HG03039 (cell line): ENCODE data around the gene UCP2.
"Not testable (repeated sequence)": the region's sequence is repeated elsewhere in the genome, so short reads cannot be mapped to it uniquely, and the experiment has no call there.

Source experiments
- ATAC-seq: cut with Tn5 transposase; IDR thresholded peaks from one replicate; pipeline ENCODE4 v1.9.1; 2021; ENCODE audit warnings: mild to moderate bottlenecking, moderate library complexity; ENCODE audit not compliant: unreplicated experiment

UCP2 gene

DNA sequence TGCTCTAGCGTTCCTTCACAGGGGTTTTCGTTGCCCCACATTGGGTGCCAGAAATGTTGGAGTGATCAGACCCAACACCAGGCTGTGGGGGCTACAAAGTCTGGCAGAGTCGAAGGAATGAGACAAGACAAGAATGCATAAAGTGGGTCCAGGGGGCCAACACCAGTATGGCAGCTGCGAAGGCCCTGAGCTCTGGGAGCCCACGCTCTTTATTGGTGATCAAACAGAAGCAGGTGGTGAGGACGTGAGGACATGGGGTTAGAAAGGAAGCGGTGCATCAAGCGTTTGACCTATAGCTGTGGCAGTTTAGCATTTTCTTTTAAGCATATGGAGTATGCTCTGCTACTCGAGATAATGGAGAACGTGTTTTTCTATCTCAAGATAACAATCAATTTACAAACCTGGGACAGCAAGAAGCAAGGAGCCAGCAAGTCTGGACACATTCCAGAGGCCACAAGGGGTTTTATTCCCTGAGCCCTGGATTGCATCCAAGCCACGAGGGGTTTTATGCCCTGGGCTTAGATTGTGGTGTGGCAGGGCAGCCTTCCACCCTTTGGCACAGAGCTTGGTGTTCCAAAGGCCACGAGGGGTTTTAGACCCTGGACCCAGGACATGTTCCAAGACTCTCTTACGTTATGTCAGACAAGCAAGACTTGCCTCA lies 35.7 kb downstream of the UCP2 start:
- ATAC-seq = no peak

DNA sequence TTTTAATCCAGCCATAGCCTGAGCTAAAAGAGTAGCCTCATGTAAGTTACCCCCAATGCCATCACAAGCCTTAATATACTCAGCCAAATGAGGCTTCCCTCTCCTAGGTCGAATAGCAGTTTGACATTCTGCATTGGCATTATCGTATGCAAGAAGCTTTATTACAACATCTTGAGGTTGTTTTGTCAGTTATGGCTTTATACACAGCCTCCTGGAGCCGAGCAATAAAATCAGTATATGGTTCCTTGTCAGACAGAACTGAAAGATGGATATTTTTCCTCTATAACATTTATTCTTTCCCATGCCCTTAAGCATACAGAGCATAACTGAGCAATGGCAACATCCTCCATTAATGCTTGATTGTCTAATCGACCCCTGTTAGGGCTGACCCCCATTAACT lies 37.2 kb downstream of the UCP2 start:
- no peak for ATAC-seq

DNA sequence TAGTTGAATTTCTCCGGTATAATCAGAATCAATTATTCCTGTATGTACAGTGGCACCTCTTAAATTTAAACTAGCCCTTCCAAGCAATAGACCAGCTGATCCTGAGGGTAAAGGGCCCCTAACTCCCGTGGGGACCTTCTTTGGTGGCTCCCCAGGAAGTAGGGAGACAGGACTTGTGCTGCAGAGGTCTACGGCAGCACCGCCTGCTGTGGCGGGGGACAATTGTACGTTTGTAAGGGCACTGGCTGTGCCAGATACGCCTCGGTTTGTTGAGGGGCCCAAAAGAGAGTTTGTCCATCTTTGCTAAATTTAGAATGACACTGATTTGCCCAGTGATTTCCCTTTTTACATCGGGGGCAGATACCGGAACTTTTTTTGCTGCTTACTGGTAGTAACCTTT lies 37.7 kb downstream of the UCP2 start:
- no peak for ATAC-seq

DNA sequence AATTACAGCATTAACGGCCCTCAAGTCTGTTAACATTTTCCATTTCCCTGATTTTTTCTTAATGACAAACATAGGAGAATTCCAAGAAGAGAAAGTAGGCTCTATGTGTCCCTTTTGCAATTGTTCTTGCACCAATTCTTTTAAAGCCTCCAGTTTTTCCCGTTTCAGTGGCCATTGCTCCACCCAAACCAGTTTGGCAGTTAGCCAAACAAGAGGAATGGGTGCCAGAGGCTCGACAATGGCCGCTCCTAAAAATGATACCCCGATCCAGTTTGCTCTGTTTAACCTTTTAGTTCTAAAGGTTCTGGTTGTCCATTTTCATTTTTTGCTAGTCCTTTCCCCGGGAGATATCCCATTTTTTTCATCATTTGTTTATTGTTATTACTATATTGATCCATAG lies 38.6 kb downstream of the UCP2 start:
- ATAC-seq = no peak

DNA sequence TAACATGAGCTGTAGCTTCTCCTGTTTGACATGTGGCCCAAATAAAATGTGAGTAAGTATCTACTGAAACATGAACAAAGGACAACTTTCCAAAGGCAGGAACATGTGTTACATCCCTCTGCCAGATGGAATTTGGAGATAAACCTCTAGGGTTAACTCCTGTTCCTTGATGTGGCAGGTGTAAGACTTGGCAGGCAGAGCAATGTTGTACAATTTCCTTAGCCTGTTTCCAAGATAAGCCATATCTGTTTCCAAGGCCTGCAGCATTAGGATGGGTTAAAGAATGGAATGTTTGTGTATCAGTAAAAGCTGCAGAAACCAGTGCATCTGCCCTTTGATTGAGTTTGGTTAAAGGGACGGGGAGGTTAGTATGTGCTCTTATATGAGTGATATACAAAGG lies 40.6 kb downstream of the UCP2 start:
- no peak for ATAC-seq

DNA sequence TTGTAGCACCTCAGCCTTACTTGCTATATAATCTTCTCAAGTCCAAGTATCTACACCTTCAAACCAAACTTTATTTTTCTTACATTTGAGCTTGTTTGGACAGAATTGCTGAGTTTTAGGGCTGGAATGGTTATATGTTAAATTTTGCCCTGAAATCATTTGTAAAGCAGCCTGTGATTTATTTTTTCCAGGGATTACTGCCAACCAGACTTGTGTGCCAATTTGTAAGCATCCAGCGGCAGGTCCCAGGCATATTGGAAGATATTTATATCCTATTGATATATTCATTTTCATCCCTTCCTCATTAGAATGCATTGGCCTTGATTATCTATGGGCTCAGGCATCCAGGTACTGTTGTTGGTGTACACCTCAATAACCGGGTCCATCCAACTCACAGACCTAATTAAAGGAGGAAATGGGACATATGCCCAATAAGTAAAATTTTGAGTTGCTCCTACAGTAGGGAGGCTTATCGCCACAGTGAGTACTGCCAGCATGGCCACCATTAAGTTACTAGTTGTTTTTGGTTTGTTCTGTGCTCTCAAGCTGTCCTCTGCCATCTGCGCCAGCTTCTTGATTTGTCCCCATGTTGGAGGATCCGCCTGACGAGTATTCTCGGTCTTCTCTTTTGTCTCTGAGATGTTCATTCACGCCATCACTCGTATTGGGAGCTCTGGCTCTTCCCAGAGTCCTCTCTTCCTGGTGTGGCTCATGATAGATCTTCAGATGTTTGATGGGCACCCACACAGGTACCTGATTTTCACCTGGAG lies 41.7 kb downstream of the UCP2 start:
- ATAC-seq = no peak

DNA sequence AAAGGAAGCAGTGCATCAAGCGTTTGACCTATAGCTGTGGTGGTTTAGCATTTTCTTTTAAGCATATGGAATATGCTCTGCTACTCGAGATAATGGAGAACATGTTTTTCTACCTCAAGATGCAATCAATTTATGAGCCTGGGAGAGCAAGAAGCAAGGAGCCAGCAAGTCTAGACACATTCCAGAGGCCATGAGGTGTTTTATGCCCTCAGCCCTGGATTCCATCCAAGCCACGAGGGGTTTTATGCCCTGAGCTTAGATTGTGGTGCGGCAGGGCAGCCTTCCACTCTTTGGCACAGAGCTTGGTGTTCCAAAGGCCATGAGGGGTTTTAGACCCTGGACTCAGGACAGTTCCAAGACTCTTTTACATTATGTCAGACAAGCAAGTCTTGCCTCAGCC lies 43.5 kb downstream of the UCP2 start:
- no peak for ATAC-seq

DNA sequence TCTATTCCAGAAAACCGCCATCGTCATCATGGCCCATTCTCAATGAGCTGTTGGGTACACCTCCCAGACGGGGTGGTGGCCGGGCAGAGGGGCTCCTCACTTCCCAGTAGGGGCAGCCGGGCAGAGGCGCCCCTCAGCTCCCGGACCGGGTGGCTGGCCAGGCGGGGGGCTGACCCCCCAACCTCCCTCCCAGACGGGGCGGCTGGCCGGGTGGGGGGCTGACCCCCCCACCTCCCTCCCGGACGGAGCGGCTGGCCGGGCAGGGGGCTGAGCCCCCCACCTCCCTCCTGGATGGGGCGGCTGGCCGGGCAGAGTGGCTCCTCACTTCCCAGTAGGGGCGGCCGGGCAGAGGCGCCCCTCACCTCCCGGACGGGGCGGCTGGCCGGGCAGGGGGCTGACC lies 46.6 kb downstream of the UCP2 start:
- ATAC-seq = not testable (repeated sequence)

DNA sequence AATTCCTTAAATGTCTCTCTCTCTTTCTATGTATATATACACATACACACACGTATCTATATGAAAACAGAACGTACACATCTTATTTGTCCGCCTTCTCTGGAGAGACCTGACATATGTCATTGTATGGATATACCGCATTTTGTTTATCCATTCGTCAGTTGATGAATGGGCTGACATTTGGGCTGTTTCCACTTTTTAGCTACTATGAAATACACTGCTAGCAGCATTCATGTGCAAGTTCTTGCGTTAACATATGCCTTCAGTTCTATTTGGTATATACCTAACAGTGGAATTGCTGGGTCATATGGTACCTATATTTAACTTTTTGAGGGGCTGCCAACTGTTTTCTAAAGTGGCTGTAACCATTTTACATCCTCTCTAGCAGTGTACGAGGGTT lies 49.9 kb downstream of the UCP2 start:
- no peak for ATAC-seq

DNA sequence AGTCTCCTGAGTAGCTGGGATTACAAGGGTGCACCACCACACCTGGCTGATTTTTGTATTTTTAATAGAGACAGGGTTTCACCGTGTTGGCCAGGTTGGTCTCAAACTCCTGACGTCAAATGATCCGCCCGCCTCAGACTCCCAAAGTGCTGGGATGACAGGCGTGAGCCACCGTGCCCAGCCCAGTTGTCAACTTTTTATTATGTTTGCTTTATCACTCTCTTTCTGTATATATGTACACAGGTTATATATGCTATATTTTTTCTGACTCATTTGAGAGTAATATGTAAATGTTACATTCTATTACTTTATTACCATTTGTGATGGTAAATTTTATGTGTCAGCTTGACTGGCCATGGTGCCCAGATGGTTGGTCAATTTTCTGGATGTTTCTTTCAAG lies 50.7 kb downstream of the UCP2 start:
- ATAC-seq = no peak

DNA sequence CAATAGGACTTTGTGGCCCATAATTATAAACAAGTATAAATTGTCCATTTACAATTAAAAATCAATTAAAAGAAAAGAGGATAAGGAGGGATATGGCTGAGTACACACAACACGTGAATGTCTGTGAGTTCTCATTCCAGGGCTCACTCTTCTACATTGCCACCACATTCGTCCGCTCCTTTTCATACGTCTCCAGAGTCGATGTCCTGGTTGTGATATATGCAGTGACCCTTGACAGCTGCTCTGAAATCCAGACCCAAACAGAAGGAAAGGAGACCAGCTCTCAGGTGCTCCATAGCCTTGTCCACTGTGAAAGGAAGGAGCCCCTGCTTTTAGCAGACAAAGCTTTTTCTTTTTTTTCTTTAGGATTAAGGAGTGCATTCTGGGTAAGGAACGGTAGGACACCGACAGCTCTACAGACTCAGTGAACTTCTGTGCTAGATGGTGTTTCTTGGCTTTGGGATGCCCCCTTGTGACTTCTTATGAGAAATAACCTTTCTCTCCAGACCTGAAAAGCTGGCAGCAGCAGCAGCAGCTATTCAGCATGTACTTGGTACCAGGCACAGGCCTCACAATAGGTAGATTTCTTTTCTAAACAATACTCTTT lies 51.5 kb downstream of the UCP2 start:
- ATAC-seq = no peak

DNA sequence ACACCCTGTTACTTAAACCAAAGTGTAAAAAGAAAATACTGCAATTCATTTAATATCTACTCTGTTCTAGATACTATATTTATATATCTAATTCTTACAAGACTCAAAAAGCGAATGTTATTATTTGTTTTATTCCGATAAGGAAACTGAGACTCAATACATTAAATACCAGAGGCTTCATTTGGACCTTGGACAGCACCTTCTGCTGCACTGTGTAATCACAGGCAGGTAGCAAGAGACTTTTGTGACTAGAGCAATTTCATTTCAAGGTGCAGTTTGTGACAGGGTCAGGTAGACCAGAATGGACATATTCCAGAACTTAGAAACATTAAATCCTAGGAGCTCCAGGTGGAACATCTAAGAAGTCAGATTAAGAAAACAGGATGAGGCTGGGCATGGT lies 53.3 kb downstream of the UCP2 start:
- ATAC-seq = no peak
